SH-SY5Y (cell line): ENCODE results near the gene COL1A1.

ENCODE experiments used
- GATA2 ChIP-seq: IDR thresholded peaks from 2 replicates; pipeline ENCODE4 v1.6.1; 2011; ENCODE audit warnings: mild to moderate bottlenecking, low read depth, low read length
- GATA3 ChIP-seq: IDR thresholded peaks from 2 replicates; pipeline ENCODE4 v1.6.1; 2011; ENCODE audit warnings: low read depth, mild to moderate bottlenecking, low read length, moderate library complexity

DNA sequence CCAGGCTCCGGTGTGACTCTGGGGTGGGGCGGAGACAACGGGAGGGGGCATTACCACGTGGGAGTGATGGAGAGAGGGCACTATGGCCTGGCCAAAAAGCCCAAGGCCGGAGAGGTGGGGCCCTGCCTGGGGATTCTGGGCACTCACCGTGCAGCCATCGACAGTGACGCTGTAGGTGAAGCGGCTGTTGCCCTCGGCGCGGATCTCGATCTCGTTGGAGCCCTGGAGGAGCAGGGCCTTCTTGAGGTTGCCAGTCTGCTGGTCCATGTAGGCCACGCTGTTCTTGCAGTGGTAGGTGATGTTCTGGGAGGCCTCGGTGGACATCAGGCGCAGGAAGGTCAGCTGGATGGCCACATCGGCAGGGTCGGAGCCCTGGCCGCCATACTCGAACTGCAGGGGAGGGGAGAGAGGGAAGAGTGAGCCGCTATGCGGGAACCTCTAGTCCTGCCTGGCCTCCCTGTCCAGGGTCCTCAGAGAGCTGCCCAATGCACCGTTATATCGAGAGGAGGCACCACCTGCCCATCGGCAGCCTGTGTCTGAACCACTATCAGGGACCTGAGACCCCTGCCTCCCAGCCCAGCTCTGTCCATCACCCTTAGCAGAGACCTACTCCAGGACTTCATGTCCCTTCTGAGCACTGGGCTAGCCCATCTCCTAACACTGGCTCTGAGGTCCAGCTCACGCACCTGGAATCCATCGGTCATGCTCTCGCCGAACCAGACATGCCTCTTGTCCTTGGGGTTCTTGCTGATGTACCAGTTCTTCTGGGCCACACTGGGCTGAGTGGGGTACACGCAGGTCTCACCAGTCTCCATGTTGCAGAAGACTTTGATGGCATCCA, 15.6 kb downstream of the COL1A1 start:
- TF ChIP-seq GATA2 (no peak), GATA3 (no peak)
